SKM-1 treated with dmso at 0.1 percent for 144 hours (cell line): ENCODE data around the gene MTA3.

ENCODE experiments used
- DNase-seq: peaks from one replicate; lab custom pipeline; 2025; ENCODE audit not compliant: unreplicated experiment; lab: John Stamatoyannopoulos, UW

The MTA3 gene

GRCh38 chr2:42781181-42781580 is 212.7 kb downstream of the MTA3 start:
- DNase-seq = no peak

DNA sequence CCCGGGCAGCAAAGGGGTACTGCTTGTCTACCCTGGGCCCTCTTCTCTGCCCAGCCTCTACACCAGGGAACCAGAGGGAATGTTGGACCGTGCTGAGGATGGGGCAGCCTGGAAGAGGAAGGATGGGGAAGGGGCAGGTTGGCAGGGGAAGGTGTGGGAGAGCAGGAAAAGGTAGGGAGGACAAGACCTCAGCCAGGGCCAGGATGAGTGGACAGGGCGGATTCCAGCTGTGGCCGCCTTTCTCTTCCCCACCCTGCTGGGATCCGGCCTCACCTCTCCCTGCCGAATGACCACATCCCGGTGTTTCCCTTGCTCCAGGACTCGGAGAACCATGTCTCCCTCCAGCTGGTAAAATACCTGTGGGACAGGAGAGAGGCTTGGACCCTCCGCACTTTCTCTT is 215.1 kb downstream of the MTA3 start:
- DNase-seq = no peak

GRCh38 chr2:42784204-42784880 is 215.9 kb downstream of the MTA3 start:
- no peak for DNase-seq

DNA sequence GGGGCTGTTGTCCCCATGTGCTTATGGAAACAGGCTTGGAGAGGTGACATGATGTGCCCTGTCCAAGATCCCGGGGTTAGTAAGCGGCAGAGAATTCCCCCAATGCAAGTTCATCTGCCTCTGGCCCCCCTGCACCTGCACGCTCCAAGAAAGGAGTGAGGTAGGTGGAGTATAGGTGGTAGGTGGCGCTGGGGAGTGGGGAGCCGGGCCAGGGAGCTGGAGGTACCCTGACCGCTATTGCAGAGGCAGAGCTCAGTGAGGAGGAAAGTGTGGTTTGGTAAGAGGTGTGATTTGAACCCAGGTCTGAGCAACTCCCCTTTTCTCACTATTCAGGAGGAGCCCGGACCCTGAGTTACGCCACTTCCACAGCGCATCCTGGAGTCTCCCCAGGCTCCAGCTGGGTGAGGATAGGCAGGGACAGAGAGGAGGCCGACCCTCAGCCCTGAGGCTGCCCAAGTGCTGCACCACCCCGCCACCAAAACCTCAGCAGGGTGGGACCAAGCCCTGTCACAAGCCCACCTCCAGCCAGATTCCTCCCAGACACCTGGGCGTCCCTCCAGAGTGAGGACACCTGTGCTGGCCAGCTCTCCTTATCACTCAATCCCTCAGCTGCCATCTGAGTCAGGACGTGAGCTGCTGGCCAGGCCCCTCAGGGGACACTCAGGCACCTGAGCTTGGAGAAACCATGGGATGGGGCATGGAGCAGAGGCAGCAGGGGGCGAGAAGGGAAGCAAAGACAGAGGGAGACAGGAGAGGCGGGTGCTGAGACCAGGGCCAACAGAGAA is 218.3 kb downstream of the MTA3 start:
- DNase-seq = no peak

GRCh38 chr2:42787424-42787787 is 219.0 kb downstream of the MTA3 start:
- DNase-seq = no peak

GRCh38 chr2:42787788-42788477 is 219.5 kb downstream of the MTA3 start:
- no peak for DNase-seq

- no peak for DNase-seq
Observed at GRCh38 chr2:42788478-42788793, 220.0 kb downstream of the MTA3 start.

- no peak for DNase-seq
Observed at GRCh38 chr2:42788882-42789281, 220.4 kb downstream of the MTA3 start.

DNA sequence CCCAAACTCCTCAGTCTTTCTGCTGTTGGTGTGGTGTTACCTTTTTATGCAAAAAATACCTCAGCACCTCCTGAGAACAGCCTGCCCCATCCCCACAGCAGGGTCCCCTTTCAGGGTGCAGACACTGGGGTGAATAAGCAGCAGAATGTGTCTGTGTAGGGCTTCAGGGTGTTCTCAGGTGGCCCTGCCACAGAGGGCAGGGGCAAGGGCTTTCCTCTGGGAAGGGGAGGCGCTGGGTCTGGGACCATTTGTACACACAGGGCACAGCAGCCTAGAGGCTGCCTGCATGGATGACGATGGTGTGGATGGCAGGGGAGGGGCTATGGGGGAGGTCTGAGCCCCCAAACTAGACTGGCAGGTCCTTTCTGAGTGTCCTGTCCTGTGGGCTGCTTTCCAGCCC is 221.3 kb downstream of the MTA3 start:
- DNase-seq = no peak

DNA sequence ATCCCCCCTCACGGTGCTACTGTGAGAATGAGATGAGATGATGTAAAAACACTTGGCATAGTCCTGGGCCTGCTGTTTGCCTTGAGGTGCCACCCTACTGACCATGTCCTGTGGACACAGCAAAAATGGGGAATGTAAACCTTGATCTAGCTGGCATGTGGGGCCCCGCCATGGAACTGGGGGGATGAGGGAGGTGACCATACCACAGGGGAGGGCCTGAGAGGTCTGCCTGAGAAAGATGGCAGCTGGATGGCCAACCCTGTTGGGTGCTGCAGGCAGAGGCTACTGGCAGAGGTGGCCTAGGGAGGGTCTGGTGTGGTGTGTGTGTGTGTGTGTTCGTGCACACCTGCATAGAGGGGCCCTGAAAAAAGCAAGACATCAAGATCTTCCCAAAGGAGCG is 223.2 kb downstream of the MTA3 start:
- no peak for DNase-seq

GRCh38 chr2:42792087-42792582 is 223.7 kb downstream of the MTA3 start:
- peak; percentile 71 for DNase-seq

DNA sequence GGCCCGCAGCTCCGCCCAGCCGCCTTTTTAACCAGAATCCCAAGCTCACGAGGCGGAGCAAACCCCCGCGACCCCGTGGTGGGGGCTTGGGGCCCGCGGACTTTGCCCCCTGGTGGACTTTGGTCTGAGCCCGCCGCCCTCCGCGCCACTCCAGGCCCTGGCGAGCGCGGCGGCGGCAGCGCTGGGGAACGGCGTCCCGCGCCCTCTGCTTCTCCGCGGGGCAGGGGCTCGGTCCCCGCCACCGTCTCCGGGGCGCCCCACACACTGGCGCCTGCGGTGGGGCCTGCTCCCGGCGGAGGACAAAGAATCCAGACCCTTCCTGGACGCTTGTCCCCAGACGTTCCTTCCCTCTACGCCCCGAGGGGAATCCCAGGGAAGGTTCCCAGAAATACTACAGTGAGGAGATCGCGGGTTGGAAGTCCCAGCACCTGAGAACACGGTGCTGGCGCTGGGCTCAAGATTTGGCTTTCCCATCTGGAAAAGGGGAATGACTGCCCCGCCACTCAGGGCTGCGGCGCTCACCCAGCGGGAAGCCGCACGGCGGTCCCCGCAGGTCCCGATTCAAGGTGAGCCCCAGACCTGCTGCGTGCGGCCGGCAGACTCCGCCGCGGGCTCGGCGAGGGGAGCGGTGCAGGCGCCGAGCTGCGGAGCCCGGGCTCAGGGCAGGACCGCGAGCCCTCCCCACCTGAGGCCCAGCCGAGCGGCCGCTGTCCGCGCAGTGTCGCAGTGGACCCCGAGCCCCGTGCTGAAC is 224.3 kb downstream of the MTA3 start, which contains the start of gene HAAO:
Gene HAAO, minus strand, starts transcription at position 1 of the 751 bp plus-strand sequence. CDS start 47 bp downstream, outside the sequence.
- peak; percentile 53 for DNase-seq

GRCh38 chr2:42793334-42794270 is 225.2 kb downstream of the MTA3 start:
- no peak for DNase-seq

DNA sequence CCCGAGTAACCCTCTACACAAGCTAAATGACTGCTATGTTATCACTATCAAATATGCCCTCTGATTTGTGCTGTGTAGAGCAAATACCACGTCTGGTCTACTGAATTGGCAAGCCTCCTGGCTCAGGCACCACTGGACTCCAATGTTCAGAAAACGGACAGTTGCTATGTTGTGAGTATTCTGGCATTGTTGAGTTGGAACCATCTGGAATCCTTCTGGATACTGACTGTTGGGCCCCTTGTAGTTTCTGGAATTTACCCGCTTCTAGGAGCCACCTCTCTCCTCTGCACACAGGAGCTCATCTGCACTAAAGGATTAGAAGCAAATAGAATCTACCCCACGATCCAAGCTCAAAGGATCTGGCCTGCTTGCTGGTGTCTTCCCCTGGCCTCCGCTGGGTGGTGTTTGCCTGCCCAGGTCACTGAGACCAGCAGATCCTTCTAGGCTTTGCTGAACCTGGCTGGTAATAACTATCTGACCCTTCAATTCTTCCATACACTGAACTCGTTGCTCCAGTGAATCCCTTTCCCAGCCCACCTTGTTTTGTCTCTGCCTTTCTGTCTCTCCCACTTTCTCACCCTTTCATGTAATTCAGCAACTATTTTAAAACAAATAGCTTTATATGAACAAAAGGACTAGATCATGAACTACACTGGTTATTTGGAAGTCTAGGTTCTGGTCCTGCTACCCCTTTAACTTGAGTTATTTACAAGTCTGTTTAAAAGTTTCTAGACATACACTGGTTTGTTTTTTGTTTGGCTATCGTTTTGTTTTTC is 226.0 kb downstream of the MTA3 start:
- peak; percentile 45 for DNase-seq

DNA sequence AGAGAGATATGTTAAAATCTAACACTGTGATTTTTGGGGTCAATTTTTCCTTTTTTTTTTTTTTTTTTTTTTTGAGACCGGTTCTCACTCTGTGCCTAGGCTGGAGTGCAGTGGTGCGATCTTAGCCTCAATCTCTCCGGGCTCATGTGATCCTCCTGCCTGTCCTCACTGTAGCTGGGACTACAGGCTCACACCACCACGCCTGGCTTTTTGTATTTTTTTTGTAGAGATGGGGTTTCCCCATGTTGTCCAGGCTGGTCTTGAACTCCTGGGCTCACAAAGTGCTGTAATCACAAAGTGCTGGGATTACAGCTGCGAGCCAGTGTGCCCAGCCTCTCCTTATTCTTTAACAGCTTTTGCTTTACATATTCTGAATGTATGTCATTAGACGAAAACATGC is 226.8 kb downstream of the MTA3 start:
- no peak for DNase-seq

DNA sequence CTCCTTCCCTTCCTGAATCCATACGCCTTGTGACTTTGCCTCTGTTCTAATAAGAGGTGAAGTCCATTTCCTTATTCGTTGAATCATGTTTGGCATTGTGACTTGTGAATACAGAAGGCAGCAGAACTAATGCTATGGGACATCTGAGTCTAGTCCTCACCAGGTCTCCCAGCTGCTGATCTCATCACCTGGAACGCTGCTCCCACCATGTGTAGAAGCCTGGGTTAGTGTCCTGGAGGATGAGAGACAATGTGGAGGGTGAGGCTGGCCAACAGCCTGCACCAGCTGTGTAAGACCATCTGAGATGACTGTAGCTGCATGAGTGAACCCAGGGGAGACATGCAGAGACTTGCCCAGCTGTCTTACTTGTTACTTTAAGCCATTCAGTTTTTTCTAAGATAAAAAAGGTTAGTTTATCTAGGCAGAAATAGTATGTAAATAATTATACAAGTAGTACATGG is 227.4 kb downstream of the MTA3 start:
- DNase-seq = no peak

- no peak for DNase-seq
Observed at GRCh38 chr2:42796427-42797248, 228.2 kb downstream of the MTA3 start.

- no peak for DNase-seq
Observed at GRCh38 chr2:42797281-42797680, 228.8 kb downstream of the MTA3 start.
